Stimulated activated CD4-positive, alpha-beta T cell treated with anti-CD3 and anti-CD28 coated beads, Interleukin-2, amount 100 ng/mL, for 48 hours (primary cell): Measurements from ENCODE around the gene HNRNPC.
"Not testable (repeated sequence)": the region's sequence is repeated elsewhere in the genome, so short reads cannot be mapped to it uniquely, and the experiment has no call there.

Source experiments
- DNase-seq, 2 donors: peaks; one replicate each; pipeline ENCODE4 v3.0.0-alpha.2; 2020

HNRNPC gene

GRCh38 chr14:21241218-21241819, 27.9 kb downstream of the HNRNPC start:
- no peak for DNase-seq

- DNase-seq: no peak
Observed at GRCh38 chr14:21240417-21240816, 28.8 kb downstream of the HNRNPC start.

GRCh38 chr14:21238823-21239518, 30.3 kb downstream of the HNRNPC start:
- DNase-seq: no peak

- no peak for DNase-seq
Observed at GRCh38 chr14:21236948-21237797, 32.1 kb downstream of the HNRNPC start.

- no peak for DNase-seq
Observed at GRCh38 chr14:21234112-21234511, 35.1 kb downstream of the HNRNPC start.

GRCh38 chr14:21233457-21234076, 35.7 kb downstream of the HNRNPC start:
- no peak for DNase-seq

GRCh38 chr14:21231020-21231652, 38.1 kb downstream of the HNRNPC start:
- no peak for DNase-seq

- DNase-seq: no peak
Observed at GRCh38 chr14:21229821-21230220, 39.4 kb downstream of the HNRNPC start.

GRCh38 chr14:21227981-21228380, 41.3 kb downstream of the HNRNPC start:
- no peak for DNase-seq

GRCh38 chr14:21227150-21227549, 42.1 kb downstream of the HNRNPC start:
- DNase-seq: no peak

GRCh38 chr14:21226467-21226866, 42.8 kb downstream of the HNRNPC start:
- no peak for DNase-seq

- not testable (repeated sequence) for DNase-seq
Observed at GRCh38 chr14:21225164-21225563, 44.1 kb downstream of the HNRNPC start.

- no peak for DNase-seq
Observed at GRCh38 chr14:21220874-21221477, 48.3 kb downstream of the HNRNPC start.

GRCh38 chr14:21219561-21220111, 49.6 kb downstream of the HNRNPC start:
- DNase-seq: no peak

- no peak for DNase-seq
Observed at GRCh38 chr14:21219120-21219519, 50.1 kb downstream of the HNRNPC start.

GRCh38 chr14:21215879-21216251, 53.4 kb downstream of the HNRNPC start:
- DNase-seq: no peak

- no peak for DNase-seq
Observed at GRCh38 chr14:21215130-21215878, 53.9 kb downstream of the HNRNPC start.

- DNase-seq: no peak
Observed at GRCh38 chr14:21213652-21214051, 55.6 kb downstream of the HNRNPC start.

- DNase-seq: not testable (repeated sequence)
Observed at GRCh38 chr14:21212824-21213223, 56.4 kb downstream of the HNRNPC start.

- no peak for DNase-seq
Observed at GRCh38 chr14:21211509-21211908, 57.7 kb downstream of the HNRNPC start.

- no peak for DNase-seq
Observed at GRCh38 chr14:21210023-21210422, 59.2 kb downstream of the HNRNPC start.
